Loucy (cell line): Measurements from ENCODE around the gene SLC35B1.

Experiments used
- H2AFZ ChIP-seq: fragments of 200-600 bp; sonication (generic); 2 replicates; pipeline ENCODE4 v1.6.0; 2016; ENCODE audit warnings: antibody characterized with exemption, mild to moderate bottlenecking, low read length, moderate library complexity
- H3F3A ChIP-seq: fragments of 200-600 bp; 2 replicates; pipeline ENCODE4 v1.6.0; 2016; ENCODE audit warnings: antibody characterized with exemption, low read depth, mild to moderate bottlenecking
- H3K27me3 ChIP-seq: fragments of 200-600 bp; sonication (generic); 2 replicates; pipeline ENCODE4 v1.6.1; 2014; ENCODE audit warnings: low read length, mild to moderate bottlenecking; ENCODE audit not compliant: insufficient read depth, poor library complexity, severe bottlenecking
- H3K36me3 ChIP-seq: fragments of 200-600 bp; sonication (generic); 2 replicates; pipeline ENCODE4 v1.6.1; 2016; ENCODE audit warnings: low read length; ENCODE audit not compliant: insufficient read depth
- H3K4me1 ChIP-seq: fragments of 200-600 bp; sonication (generic); 2 replicates; pipeline ENCODE4 v1.5.1; 2014; ENCODE audit warnings: low read length, mild to moderate bottlenecking; ENCODE audit not compliant: insufficient read depth, poor library complexity, severe bottlenecking
- H3K4me2 ChIP-seq: fragments of 200-600 bp; sonication (generic); 2 replicates; pipeline ENCODE4 v1.6.0; 2014; ENCODE audit warnings: antibody characterized with exemption, low read length, low read depth, mild to moderate bottlenecking; ENCODE audit not compliant: poor library complexity, severe bottlenecking
- H3K4me3 ChIP-seq: fragments of 200-600 bp; sonication (generic); 2 replicates; pipeline ENCODE4 v1.5.1; 2014; ENCODE audit warnings: low read length, mild to moderate bottlenecking, mixed read lengths; ENCODE audit not compliant: poor library complexity, severe bottlenecking
- H3K79me2 ChIP-seq: fragments of 200-600 bp; sonication (generic); 2 replicates; pipeline ENCODE4 v1.6.1; 2014; ENCODE audit warnings: low read length; ENCODE audit not compliant: insufficient read depth
- H3K9ac ChIP-seq: fragments of 200-600 bp; sonication (generic); 2 replicates; pipeline ENCODE4 v1.6.0; 2014; ENCODE audit warnings: mild to moderate bottlenecking, low read depth, low read length, moderate library complexity; ENCODE audit not compliant: poor library complexity, severe bottlenecking
- H3K9me2 ChIP-seq: fragments of 200-600 bp; sonication (generic); replicated peaks from 2 replicates; pipeline ENCODE4 v1.6.1; 2016; ENCODE audit warnings: low read depth, low read length, mixed read lengths
- H3K9me3 ChIP-seq: fragments of 200-600 bp; sonication (generic); 2 replicates; pipeline ENCODE4 v1.6.1; 2014; ENCODE audit warnings: mild to moderate bottlenecking, antibody characterized with exemption, low read length, low read depth; ENCODE audit not compliant: insufficient read depth
- H4K20me1 ChIP-seq: fragments of 200-600 bp; sonication (generic); 2 replicates; pipeline ENCODE4 v1.6.0; 2014; ENCODE audit warnings: antibody characterized with exemption, low read length, mild to moderate bottlenecking; ENCODE audit not compliant: insufficient read depth, poor library complexity, severe bottlenecking
- CTCF ChIP-seq: fragments of 200-600 bp; sonication (generic); conservative IDR thresholded peaks from 2 replicates; pipeline ENCODE4 v1.5.1; 2014; ENCODE audit warnings: mild to moderate bottlenecking, antibody characterized with exemption, low read length
- EZH2phosphoT487 ChIP-seq: fragments of 200-600 bp; IDR thresholded peaks from 2 replicates; pipeline ENCODE4 v1.6.1; 2018; ENCODE audit warnings: antibody characterized with exemption, mild to moderate bottlenecking, moderate library complexity, borderline replicate concordance

The SLC35B1 gene

GRCh38 chr17:49690256-49690655 lies 17.5 kb downstream of the SLC35B1 start:
- no peaks in the 10 kb centered on the region for H3K9me2 ChIP-seq
- H3F3A ChIP-seq: no peaks in the 10 kb centered on the region
- no peak overlapping the region for H3K4me2 ChIP-seq
- no peaks in the 10 kb centered on the region for H3K9me3 ChIP-seq
- no peaks in the 10 kb centered on the region for H4K20me1 ChIP-seq
- no peaks in the 10 kb centered on the region for H3K36me3 ChIP-seq
- H2AFZ ChIP-seq: no peak overlapping the region
- H3K4me3 ChIP-seq: no peak overlapping the region
- TF ChIP-seq EZH2phosphoT487: no peak
- no peak for TF ChIP-seq CTCF
- peaks cover 14% of the 10 kb centered on the region for H3K4me1 ChIP-seq
- no peaks in the 10 kb centered on the region for H3K79me2 ChIP-seq
- H3K9ac ChIP-seq: no peak overlapping the region
- H3K27me3 ChIP-seq: no peaks in the 10 kb centered on the region

GRCh38 chr17:49688848-49689247 lies 18.9 kb downstream of the SLC35B1 start:
- Histone ChIP-seq H3K4me2 (peak overlapping the region; percentile 6), H2AFZ (no peak overlapping the region), H3K4me1 (peaks cover 14% of the 10 kb centered on the region), H3K9me3 (no peaks in the 10 kb centered on the region), H3K9me2 (no peaks in the 10 kb centered on the region), H3K79me2 (no peaks in the 10 kb centered on the region), H3K9ac (peak overlapping the region; percentile 38), H3K27me3 (no peaks in the 10 kb centered on the region), H4K20me1 (no peaks in the 10 kb centered on the region), H3F3A (no peaks in the 10 kb centered on the region), H3K4me3 (no peak overlapping the region), H3K36me3 (no peaks in the 10 kb centered on the region)
- TF ChIP-seq CTCF: no peak
- no peak for TF ChIP-seq EZH2phosphoT487

DNA sequence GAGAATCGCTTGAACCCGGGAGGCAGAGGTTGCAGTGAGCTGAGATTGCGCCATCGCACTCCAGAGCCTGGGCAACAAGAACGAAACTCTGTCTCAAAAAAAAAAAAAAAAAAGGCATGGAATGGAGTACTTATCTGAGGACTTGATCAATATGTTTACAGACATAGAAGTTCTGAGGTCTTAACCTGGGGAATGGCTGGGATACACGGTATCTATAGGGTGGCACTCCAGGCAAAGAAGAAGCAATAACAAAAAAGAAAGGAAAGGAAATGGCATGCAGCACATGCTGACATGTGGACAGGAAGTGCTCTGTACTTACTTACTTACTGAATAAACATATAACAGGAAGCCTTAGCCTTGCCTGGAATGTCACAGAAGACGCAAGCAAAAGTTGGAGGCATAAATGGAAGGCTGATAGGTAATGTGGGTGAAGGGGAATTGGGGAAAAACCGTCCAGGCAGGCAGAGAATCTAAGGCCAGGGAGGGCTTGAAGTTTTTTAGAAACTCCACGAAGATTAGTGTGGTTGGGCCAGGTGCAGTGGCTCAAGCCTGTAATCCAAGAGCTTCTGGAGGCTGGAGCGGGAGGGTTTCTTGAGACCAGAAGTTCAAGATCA lies 19.8 kb downstream of the SLC35B1 start:
- H3K27me3 ChIP-seq: no peaks in the 10 kb centered on the region
- no peaks in the 10 kb centered on the region for H3K9me2 ChIP-seq
- H3K36me3 ChIP-seq: no peaks in the 10 kb centered on the region
- H3K4me3 ChIP-seq: peak overlapping the region; percentile 55
- no peaks in the 10 kb centered on the region for H3K9me3 ChIP-seq
- H3F3A ChIP-seq: no peaks in the 10 kb centered on the region
- peak overlapping the region; percentile 94 for H2AFZ ChIP-seq
- H3K4me2 ChIP-seq: peak overlapping the region; percentile 48
- TF ChIP-seq CTCF (no peak), EZH2phosphoT487 (no peak)
- no peaks in the 10 kb centered on the region for H4K20me1 ChIP-seq
- H3K9ac ChIP-seq: peak overlapping the region; percentile 38
- no peaks in the 10 kb centered on the region for H3K79me2 ChIP-seq
- peaks cover 14% of the 10 kb centered on the region for H3K4me1 ChIP-seq
